Upper lobe of right lung (tissue), 1 donor: ENCODE measurements around the gene VWA8. TPM values are rescaled to one million over a fixed set of nuclear protein-coding genes. Genes with fewer than 3 reads are reported as not detected.
"Not testable (repeated sequence)": the region's sequence is repeated elsewhere in the genome, so short reads cannot be mapped to it uniquely, and the experiment has no call there.

Source experiments
- ATAC-seq: fragments of 200-7000 bp; cut with Tn5 transposase; one replicate; pipeline ENCODE4 v1.9.1; 2020; ENCODE audit warnings: mild to moderate bottlenecking, moderate library complexity
- DNase-seq: peaks from one replicate; pipeline ENCODE4 v3.0.0-alpha.2; 2020
- H3K27ac ChIP-seq: fragments of 200-600 bp; one replicate; pipeline ENCODE4 v1.8.0; 2022
- H3K27me3 ChIP-seq: fragments of 200-600 bp; one replicate; pipeline ENCODE4 v1.8.0; 2022; ENCODE audit warnings: mild to moderate bottlenecking
- H3K36me3 ChIP-seq: fragments of 200-600 bp; one replicate; pipeline ENCODE4 v1.8.0; 2022
- H3K4me1 ChIP-seq: fragments of 200-600 bp; one replicate; pipeline ENCODE4 v1.8.0; 2022
- H3K4me3 ChIP-seq: fragments of 200-600 bp; one replicate; pipeline ENCODE4 v1.8.0; 2022; ENCODE audit warnings: mild to moderate bottlenecking
- H3K9me3 ChIP-seq: fragments of 200-600 bp; one replicate; pipeline ENCODE4 v1.8.0; 2022
- CTCF ChIP-seq: fragments of 200-600 bp; IDR thresholded peaks from one replicate; pipeline ENCODE4 v1.8.0; 2022; ENCODE audit warnings: antibody characterized with exemption
- intact Hi-C: fragments of 100-400 bp; cut with DNase I; formaldehyde crosslinking; loops from one replicate; pipeline ENCODE4 v1.11.0; 2022
- total RNA-seq: library from RNA; stranded (reverse); fragmentation: NEBNext Ultra II Directional; extraction: Animal tissue kit (Norgen Biotek cat#: 25700); gene quantifications from one replicate; pipeline ENCODE4 v1.2.1, GENCODE V29; 2021
- donor health status: DM: no; HTN: yes; CAD: no; lungs with severe emphysema.

The VWA8 gene
- total RNA-seq, 1 donor from 2014 or later, result 20.6 TPM

- no peak overlapping the region for H3K4me3 ChIP-seq
- intact Hi-C loops, result no loop called here
- TF ChIP-seq CTCF, result no peak
- no peak overlapping the region for H3K27ac ChIP-seq
- H3K36me3 ChIP-seq, result no peaks in the 10 kb centered on the region
- no peaks in the 10 kb centered on the region for H3K9me3 ChIP-seq
- DNase-seq, result no peak
- H3K4me1 ChIP-seq, result no peaks in the 10 kb centered on the region
- no peaks in the 10 kb centered on the region for H3K27me3 ChIP-seq
- no peak for ATAC-seq
Observed at GRCh38 chr13:41746259-41746658, 214.7 kb downstream of the VWA8 start.

DNA sequence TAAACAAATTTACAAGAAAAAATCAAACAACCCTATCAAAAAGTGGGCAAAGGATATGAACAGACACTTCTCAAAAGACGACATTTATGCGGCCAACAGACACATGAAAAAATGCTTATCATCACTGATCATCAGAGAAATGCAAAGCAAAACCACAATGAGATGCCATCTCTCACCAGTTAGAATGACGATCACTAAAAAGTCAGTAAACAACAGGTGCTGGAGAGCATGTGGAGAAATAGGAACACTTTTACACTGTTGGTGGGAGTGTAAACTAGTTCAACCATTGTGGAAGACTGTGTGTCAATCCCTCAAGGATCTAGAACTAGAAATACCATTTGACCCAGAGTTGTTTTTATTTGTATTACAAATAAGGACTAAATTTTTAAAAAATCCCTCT lies 215.4 kb downstream of the VWA8 start:
- H3K9me3 ChIP-seq, ATAC-seq, H3K4me3 ChIP-seq, DNase-seq, intact Hi-C loops, H3K4me1 ChIP-seq, H3K27ac ChIP-seq, H3K27me3 ChIP-seq, H3K36me3 ChIP-seq: not testable (repeated sequence)

DNA sequence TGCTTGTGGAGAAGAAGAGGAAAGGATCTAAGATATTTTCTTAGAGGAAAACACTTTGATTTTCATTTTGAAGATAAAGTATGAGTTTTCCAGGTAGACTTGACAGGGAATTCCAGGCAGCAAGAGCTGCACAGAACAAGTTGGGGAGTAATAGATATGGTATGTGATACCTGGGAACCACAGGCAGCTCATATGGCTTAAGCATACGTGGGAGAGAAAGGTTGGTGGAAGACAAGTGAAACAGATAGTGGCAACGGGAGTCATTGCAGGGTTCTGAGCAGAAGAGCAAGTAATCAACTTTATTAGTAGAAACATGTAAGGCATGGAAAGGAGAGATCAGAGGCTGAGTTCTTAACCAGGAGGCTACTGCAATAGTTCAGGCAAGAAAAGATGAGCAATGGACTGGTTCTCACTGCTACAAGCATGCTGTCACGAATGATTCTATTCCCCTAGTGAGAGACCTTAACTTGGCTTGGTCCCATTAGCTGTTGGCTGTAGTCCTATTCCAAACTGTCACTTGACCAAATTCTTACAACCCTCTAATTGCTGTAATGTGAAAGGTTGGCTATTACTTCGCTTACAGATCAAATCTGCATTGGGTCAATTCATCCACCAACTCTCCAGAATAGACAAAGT lies 217.9 kb downstream of the VWA8 start:
- DNase-seq (no peak), ATAC-seq (no peak)
- no peak for TF ChIP-seq CTCF
- no peak overlapping the region for H3K27ac ChIP-seq
- no peaks in the 10 kb centered on the region for H3K4me1 ChIP-seq
- H3K4me3 ChIP-seq, result no peak overlapping the region
- no peaks in the 10 kb centered on the region for H3K9me3 ChIP-seq
- H3K36me3 ChIP-seq, result no peaks in the 10 kb centered on the region
- intact Hi-C loops, result no loop called here
- no peaks in the 10 kb centered on the region for H3K27me3 ChIP-seq

DNA sequence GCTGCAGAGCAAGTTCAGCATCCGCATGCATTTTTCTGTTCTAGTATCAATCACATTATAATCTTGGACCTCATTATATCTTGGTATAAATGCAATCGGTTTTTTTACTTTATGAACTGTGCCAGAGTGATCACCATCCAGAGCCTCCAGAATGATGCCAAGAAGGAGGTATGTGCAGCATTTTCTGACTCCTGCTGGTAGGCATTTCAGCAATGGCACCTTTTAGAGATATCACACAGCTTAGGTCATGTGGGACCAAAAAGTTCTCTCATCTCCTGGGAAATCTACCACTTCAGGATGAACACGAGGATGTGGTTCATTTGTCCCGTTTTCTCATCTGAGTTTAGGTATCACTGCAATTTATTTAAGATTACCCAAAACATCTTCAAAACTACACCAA lies 220.4 kb downstream of the VWA8 start:
- no peak for DNase-seq
- Histone ChIP-seq H3K27me3 (no peaks in the 10 kb centered on the region), H3K9me3 (no peaks in the 10 kb centered on the region), H3K4me3 (no peak overlapping the region), H3K27ac (no peak overlapping the region), H3K4me1 (no peaks in the 10 kb centered on the region), H3K36me3 (no peaks in the 10 kb centered on the region)
- intact Hi-C loops, result no loop called here
- no peak for ATAC-seq
- no peak for TF ChIP-seq CTCF

- Histone ChIP-seq H3K4me1 (no peaks in the 10 kb centered on the region), H3K9me3 (no peaks in the 10 kb centered on the region), H3K27me3 (no peaks in the 10 kb centered on the region), H3K36me3 (peaks cover 20% of the 10 kb centered on the region), H3K4me3 (no peak overlapping the region), H3K27ac (no peak overlapping the region)
- no peak for TF ChIP-seq CTCF
- intact Hi-C loops, result no loop called here
- ATAC-seq (peak; percentile 56), DNase-seq (no peak)
Observed at GRCh38 chr13:41722684-41723535, 238.0 kb downstream of the VWA8 start.

GRCh38 chr13:41720839-41721561 lies 239.9 kb downstream of the VWA8 start:
- Histone ChIP-seq H3K9me3 (no peaks in the 10 kb centered on the region), H3K27ac (no peak overlapping the region), H3K36me3 (peaks cover 16% of the 10 kb centered on the region), H3K4me3 (no peak overlapping the region), H3K4me1 (no peaks in the 10 kb centered on the region), H3K27me3 (no peaks in the 10 kb centered on the region)
- DNase-seq, result no peak
- ATAC-seq, result peak; percentile 28
- no peak for TF ChIP-seq CTCF
- intact Hi-C loops, result no loop called here
